Tibial artery (tissue), 4 donors: ENCODE measurements around the gene WDR37.
A peak's percentile ranks its signal among the peaks of the same experiment; 100 is the strongest.
"Not testable (repeated sequence)": the region's sequence is repeated elsewhere in the genome, so short reads cannot be mapped to it uniquely, and the experiment has no call there.

Source experiments
- DNase-seq, 2 donors: peaks; one replicate each; pipeline ENCODE4 v3.0.0-alpha.2; 2019
- H3K27ac ChIP-seq, 2 donors: fragments of 200-600 bp; sonication (generic) in 1 of 2; 1 replicate in 1 of 2; 2 replicates in 1 of 2; pipeline ENCODE4 v1.5.1; 2018 to 2019; ENCODE audit warnings: mild to moderate bottlenecking in 1 of 2
- H3K27me3 ChIP-seq, 2 donors: fragments of 200-600 bp; sonication (generic) in 1 of 2; one replicate each; pipeline versions ENCODE4 v1.5.1 to v1.6.0; 2016 to 2019
- H3K36me3 ChIP-seq, 3 donors: fragments of 200-600 bp; sonication (generic) in 2 of 3; one replicate each; pipeline ENCODE4 v1.5.1; 2016 to 2019; ENCODE audit warnings: mild to moderate bottlenecking in 2 of 3
- H3K4me1 ChIP-seq, 4 donors: fragments of 200-600 bp; sonication (generic) in 2 of 4; 1 replicate in 3 of 4; 2 replicates in 1 of 4; pipeline ENCODE4 v1.5.1; 2016 to 2019
- H3K4me3 ChIP-seq, 2 donors: fragments of 200-600 bp; sonication (generic) in 1 of 2; 1 replicate in 1 of 2; 2 replicates in 1 of 2; pipeline ENCODE4 v1.5.1; 2018 to 2019; ENCODE audit warnings: mild to moderate bottlenecking in 2 of 2
- H3K9me3 ChIP-seq, 3 donors: fragments of 200-600 bp; sonication (generic) in 1 of 3; one replicate each; pipeline ENCODE4 v1.5.1; 2016 to 2019
- CTCF ChIP-seq, 2 experiments: fragments of 200-600 bp in 1 of 2; fragments of 450-650 bp in 1 of 2; IDR thresholded peaks; one replicate each; pipeline ENCODE4 v1.5.1; 2017 to 2019; ENCODE audit warnings: antibody characterized with exemption in 2 of 2, mild to moderate bottlenecking in 1 of 2, moderate library complexity in 1 of 2
- intact Hi-C: fragments of 100-400 bp; cut with DNase I; formaldehyde crosslinking; loops from one replicate; pipeline ENCODE4 v1.15.0; 2023; ENCODE audit warnings: low total_unique reads

WDR37 gene

GRCh38 chr10:1160561-1161314 lies 104.6 kb downstream of the WDR37 start:
- peak in 1 of 2 donors; percentile 43 for DNase-seq
- Histone ChIP-seq H3K4me1 (no peaks in the 10 kb centered on the region), H3K9me3 (no peaks in the 10 kb centered on the region), H3K27me3 (peaks cover 0 to 14% of the 10 kb centered on the region in 2 donors), H3K4me3 (no peak overlapping the region), H3K36me3 (no peaks in the 10 kb centered on the region), H3K27ac (no peak overlapping the region)
- intact Hi-C loops, result no loop called here
- no peak for TF ChIP-seq CTCF (IDR thresholded peaks at IDR 0.05)

- H3K27me3 ChIP-seq, result peaks cover 0 to 15% of the 10 kb centered on the region in 2 donors
- DNase-seq, intact Hi-C loops, H3K4me3 ChIP-seq, H3K9me3 ChIP-seq, H3K36me3 ChIP-seq, H3K27ac ChIP-seq, H3K4me1 ChIP-seq: not testable (repeated sequence)
Observed at GRCh38 chr10:1161315-1161673, 105.1 kb downstream of the WDR37 start.

GRCh38 chr10:1162481-1163203 lies 106.5 kb downstream of the WDR37 start:
- DNase-seq, result peak in 1 of 2 donors; percentile 51
- Histone ChIP-seq H3K4me1 (no peaks in the 10 kb centered on the region), H3K27me3 (peaks cover 0 to 16% of the 10 kb centered on the region in 2 donors), H3K27ac (no peak overlapping the region), H3K9me3 (no peaks in the 10 kb centered on the region), H3K36me3 (no peaks in the 10 kb centered on the region), H3K4me3 (no peak overlapping the region)
- intact Hi-C loops, result no loop called here
- no peak for TF ChIP-seq CTCF (IDR thresholded peaks at IDR 0.05)

GRCh38 chr10:1163204-1163660 lies 107.0 kb downstream of the WDR37 start:
- no peak for TF ChIP-seq CTCF (IDR thresholded peaks at IDR 0.05)
- peak in 1 of 2 donors; percentile 53 for DNase-seq
- H3K36me3 ChIP-seq, result no peaks in the 10 kb centered on the region
- H3K27me3 ChIP-seq, result peaks cover 0 to 10% of the 10 kb centered on the region in 2 donors
- H3K9me3 ChIP-seq, result no peaks in the 10 kb centered on the region
- no peaks in the 10 kb centered on the region for H3K4me1 ChIP-seq
- intact Hi-C loops, result no loop called here
- no peak overlapping the region for H3K27ac ChIP-seq
- H3K4me3 ChIP-seq, result no peak overlapping the region

- Histone ChIP-seq H3K9me3 (no peaks in the 10 kb centered on the region), H3K27ac (no peak overlapping the region), H3K27me3 (peaks cover 0 to 8% of the 10 kb centered on the region in 2 donors), H3K4me3 (no peak overlapping the region), H3K4me1 (no peaks in the 10 kb centered on the region), H3K36me3 (no peaks in the 10 kb centered on the region)
- DNase-seq, result no peak
- no peak for TF ChIP-seq CTCF (IDR thresholded peaks at IDR 0.05)
- intact Hi-C loops, result no loop called here
Observed at GRCh38 chr10:1163831-1164230, 107.6 kb downstream of the WDR37 start.
